HG02678 (cell line): ENCODE measurements around the gene LBR.

Source experiments
- ATAC-seq: cut with Tn5 transposase; IDR thresholded peaks from one replicate; pipeline ENCODE4 v1.9.1; 2021; ENCODE audit warnings: mild to moderate bottlenecking, moderate library complexity; ENCODE audit not compliant: unreplicated experiment

Gene LBR

DNA sequence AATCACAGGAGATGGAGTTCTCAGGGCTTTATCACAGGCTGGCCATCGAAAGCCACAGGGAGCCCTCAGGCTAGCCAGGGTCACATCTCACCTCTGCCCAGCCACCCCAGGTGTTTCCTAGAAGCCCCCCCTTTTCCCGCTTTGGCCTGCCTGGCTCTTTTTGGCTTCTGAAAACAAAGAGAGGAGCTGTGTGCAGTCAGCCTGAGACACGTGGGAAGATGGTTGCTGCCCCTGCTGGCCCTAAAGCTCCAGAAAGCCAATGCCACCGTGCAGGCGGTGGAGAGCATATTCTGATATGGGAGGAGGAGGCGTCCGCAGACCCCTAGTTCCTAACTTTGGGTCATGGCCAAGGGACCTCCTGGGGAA is 18.7 kb upstream of the LBR start:
- no peak for ATAC-seq

DNA sequence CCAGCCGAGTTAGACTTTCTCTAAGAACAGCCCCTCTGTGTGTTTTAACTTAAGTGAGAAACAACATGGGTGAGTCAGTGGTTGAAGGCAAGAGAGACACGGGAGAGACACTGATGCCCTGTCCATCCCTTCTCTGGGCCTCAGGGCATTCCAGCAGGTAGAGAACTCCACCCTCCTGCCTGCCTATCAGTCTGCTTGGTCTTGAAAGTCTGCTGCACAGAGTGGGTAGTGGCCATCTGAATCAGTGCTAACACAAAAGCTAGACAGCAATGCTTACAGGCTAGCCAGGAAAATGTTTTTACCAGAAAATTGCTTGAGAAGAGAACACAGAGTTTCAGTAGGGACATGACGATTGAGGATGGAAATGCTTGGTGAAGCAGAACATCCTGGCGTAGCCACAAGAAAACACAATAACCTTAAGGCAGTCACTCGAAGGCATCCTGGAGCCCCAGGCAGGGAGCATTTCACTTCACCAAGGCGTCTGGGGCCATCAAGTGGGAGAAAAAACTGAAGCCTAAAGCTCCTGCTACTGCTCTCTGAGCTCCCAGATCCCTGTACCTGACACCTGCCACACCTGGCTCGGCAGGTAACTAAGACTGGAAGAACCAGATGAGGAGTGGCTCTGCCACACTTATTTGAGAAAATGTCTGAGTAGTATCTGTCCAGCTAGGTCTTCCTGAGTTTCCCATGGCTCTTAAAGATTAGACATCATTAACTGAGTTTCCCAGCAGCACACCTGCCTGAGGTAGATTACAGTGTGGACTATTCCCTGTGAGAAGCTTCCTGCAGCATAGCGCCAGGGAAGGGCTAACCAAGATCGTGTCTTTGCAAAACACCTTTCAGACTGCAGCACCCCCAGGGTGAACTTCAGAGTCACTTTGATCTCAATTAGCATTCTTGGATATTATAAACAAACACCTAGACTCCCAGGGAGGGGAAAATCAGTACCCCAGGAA is 18.1 kb upstream of the LBR start:
- no peak for ATAC-seq

DNA sequence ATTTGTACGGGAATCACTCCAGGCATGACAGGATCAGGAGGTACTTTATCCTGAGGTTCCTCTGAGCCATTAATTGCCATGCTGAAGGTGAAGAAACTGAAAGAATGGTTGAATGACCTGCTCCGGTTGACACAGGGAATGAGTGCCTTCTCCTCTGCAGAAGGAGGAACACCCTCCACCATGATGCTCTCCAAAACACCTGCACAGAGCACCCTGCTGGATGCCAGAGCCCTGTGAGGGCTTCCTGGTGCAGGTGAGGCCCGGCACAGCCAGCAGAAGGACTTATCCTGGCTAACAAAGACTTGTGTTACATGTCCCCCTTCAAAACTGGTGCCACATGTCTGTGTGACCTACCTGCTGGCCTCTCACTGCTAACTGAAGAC is 14.3 kb upstream of the LBR start:
- ATAC-seq, result peak; percentile 12

DNA sequence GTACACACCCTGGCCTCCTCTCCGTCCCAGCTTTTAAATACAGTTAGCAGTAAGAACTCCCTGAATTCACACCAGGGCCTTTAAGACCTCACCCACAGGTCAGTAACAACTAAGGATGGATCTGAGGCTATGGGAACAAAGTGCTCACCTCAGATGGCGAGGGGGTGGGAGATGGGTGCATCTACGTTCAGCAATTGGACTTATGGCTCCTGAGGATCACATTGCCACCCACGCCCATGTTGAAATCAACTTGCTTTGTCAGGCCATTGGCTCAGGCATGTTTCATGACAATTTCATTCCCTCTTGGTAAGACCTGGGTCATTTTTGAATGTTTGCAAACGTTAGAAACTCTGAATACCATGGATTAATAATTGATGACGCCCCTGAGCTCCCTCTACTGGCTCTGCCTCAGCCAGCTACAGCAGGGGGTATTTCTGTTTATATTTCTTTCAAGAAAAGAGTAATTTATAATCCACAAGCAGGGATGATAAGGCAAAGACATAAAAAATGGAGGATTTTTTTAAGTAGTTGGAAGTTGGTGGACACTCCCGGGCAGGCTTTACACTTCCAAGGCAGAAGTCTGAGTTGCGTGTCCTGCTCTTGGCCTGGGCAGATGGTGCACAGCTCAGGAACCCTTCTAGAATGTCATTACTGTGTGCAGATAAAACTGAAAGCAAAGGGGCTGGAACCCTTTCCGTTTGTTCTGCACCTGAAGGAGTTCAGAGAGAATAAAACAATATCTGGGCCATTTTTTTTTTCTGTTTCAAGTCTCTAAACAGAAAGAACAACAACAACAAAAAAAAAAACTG is 13.7 kb upstream of the LBR start:
- ATAC-seq, result peak; percentile 58

DNA sequence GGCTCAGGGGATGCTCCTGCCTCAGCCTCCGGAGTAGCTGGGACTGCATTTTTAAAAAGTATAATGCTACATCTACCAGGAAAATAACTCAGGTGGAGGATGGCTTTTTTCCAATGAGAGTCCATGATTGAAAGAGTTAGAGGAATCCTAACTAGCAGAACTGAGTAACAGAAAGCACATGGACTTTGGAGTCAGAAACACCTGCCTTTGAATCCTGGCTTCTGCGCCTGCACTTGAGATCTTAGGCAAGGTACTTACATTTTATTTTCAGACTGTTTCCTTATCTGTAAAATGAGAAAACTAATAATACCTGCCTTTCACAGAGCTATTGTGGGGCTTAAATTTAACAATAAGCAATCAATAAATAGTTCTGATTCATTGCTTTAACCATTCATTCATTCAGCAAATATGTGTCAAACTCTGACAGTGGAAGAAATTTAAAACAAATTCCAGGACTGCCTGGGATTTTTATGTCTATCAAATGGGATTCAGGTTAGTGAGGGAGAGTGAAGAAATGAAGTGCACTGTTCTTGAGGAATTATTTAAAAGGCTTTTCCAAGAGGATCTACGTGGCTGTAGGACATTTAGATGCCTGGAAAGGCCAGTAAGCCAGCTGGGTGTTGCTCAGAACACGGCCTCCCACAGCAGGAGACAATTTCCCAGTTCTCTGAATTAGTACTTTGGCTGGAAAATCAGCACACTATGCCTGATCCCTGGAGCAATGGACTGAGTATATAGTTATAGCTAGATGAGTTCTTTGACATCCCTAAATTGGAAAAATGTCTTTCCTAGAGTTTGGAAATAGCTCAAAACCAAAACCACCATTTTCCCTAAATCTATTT is 12.8 kb upstream of the LBR start:
- ATAC-seq, result no peak

DNA sequence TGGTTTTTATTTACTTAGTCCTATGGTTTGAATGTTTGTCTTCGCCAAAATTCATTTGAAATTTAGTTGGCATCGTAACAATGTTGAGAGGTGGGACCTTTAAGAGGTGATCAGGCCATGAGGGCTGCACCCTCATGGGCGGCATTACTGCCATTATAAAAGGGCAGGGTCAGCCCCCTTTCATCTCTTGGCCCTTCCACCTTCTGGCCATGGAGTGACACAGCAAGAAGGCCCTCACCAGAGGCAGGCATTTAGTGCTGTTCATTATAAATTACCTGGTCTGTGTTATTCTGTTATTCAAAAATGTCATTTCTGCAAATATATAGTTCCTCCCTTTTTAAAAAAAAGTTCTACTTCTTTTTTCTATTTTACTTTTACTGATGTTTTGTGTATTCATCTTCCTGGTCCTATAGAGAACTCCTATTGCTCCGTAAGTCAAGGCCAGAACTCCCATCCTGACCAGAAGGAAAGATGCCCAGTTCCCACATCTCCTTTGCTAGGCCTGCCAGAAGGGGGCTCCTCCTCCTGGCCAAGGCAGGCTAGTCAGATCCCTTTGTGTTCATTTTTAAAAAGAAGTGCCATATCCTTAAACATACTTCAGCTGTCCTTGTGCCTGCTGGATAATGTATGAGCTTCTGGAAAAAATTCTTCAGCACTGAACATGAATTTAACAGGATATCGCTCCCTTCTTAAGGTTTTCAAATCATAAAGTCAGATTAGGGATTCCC is 10.0 kb upstream of the LBR start:
- ATAC-seq, result no peak

DNA sequence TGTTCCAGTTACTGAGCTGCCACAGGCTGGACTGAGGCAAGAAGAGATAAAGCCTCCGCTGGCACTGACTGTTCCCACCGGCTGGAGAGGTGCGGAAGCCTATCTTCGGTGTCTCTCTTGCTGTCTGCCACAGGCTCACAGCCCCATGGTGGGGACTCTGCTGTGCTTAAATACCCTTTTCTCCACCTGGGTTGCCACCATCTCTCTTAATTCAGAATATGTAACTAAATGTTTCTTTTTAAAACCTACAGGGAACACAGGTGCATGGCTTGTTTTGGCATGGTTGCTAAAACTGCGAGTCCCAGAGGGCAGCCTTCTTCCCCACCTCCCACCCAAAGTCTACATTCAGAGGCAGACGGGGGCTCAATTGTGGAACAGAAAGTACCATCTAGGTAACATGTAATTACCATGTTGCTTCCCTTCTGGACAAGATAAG is 8.1 kb upstream of the LBR start:
- ATAC-seq, result peak; percentile 72

DNA sequence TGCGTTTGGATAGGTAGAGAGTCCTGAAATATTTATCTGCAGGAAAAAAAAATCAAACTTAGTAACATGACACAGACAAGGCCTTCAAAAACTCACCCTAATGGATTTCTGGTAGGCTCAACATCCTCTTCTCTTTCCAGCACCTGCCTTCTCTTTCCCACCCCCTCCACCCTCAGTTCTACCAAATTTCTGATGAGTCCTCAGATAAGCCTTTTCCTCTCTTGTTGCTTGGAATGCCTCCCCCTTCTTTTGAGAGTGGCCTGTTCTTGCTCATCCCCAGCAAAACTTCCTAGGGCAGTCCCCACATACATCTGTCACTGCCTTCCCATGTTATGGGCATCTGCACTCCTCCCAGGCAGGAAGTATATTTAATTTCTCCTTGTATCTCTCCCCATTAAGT is 7.6 kb upstream of the LBR start:
- ATAC-seq, result no peak

DNA sequence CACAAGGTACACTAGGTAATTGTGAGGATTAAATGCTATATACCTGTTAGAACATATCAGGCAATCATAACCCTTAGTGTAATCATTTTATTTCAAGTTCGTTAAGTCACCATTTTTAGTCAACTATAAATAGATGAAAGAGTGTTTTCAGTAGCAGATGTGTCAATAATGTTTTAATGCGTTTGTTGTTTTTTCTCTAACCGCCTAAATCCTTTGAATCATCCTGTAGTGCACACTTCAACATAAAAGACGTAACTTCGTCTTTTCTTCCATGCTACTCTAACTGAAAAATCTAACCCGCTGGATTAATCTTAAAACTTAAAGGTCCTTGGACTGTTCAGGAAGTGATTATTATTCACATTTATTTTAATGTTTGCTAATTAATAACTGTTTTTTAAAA is 7.2 kb upstream of the LBR start:
- ATAC-seq, result no peak

DNA sequence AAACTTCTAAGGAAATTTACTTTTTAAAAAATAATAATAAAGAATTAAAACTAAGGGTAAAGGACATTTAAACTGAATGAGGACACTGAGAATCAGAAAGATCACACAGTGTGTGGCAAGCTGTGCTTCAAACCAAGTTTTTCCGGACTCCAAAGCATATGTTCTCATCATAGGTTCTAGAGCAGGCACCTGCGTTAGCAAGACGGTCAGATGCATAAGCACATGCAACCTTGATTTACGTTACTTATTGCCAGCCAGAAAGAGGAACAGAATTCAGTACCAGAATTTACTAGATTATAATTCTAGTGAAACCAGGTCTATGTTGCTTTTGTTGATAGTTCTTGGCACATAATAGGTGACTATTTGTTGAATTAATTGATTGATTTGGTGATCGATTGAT is 6.2 kb upstream of the LBR start:
- no peak for ATAC-seq

DNA sequence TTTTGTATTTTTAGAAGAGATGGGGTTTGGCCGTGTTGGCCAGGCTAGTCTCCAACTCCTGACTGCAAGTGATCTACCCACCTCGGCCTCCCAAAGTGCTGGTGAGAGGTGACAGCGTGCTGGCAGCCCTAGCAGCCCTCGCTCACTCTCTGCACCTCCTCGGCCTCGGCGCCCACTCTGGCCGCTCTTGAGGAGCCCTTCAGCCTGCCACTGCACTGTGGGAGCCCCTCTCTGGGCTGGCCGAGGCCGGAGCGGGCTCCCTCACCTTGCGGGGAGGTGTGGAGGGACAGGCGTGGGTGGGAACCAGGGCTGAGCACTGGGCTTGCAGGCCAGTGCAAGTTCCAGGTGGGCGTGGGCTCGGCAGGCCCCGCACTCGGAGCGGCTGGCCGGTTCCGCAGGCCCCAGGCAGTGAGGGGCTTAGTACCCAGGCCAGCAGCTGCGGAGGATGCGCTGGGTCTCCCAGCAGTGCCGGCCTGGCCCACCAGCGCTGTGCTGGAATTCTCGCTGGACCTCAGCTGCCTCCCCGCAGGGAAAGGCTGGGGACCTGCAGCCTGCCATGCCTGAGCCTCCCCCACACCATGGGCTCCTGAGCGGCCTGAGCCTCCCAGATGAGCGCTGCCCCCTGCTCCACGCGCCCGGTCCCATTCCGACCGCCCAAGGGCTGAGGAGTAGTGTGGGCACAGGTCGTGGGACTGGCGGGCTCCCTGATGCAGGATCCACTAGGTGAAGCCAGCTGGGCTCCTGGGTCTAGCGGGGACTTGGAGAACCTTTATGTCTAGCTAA is 3.4 kb upstream of the LBR start:
- no peak for ATAC-seq

DNA sequence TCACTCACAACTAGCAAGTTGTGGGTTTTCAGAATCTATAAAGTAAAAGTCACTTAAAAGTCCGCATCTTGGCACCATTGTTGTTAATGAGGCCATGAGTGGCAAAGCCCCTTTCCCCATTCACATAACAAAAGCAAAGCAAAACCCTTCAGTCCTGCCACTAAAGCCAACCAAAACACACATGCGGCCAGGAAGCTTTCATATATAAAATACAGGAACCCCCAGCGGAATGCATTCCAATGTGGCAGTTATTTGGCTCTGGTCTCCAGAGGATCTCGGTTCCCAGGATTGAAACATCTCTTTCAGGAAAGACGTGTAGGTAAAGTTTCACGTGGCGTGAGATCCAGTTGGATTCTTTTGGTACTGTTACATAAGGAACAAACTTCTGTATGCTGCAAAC is 2.5 kb upstream of the LBR start:
- no peak for ATAC-seq

DNA sequence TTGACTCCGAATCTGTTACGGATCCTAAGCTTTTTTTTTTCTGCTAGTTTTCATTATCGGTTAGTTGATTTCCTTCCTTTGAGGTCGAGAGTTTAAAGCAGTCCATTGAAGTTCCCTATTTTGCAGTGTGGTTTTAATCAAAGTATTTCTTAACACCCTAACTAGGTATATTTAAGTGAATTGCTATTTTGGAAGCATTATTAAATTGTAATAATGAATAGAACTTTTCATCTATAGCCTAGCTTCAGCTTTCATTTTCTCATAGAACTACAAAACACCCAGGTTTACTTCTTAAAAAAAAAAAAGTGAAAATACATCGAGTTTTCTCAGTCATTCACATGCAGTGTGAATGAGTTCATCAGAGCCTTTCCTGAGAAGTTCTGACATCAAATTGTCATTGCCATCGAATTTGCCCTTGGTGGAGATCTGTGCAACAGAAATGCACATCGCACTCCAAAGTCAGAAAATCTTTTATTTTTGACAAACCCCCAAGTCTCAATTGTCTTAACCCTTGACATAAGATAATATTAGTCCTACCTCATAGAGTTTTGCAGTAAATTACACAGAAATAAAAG is 1.1 kb upstream of the LBR start:
- ATAC-seq, result no peak

DNA sequence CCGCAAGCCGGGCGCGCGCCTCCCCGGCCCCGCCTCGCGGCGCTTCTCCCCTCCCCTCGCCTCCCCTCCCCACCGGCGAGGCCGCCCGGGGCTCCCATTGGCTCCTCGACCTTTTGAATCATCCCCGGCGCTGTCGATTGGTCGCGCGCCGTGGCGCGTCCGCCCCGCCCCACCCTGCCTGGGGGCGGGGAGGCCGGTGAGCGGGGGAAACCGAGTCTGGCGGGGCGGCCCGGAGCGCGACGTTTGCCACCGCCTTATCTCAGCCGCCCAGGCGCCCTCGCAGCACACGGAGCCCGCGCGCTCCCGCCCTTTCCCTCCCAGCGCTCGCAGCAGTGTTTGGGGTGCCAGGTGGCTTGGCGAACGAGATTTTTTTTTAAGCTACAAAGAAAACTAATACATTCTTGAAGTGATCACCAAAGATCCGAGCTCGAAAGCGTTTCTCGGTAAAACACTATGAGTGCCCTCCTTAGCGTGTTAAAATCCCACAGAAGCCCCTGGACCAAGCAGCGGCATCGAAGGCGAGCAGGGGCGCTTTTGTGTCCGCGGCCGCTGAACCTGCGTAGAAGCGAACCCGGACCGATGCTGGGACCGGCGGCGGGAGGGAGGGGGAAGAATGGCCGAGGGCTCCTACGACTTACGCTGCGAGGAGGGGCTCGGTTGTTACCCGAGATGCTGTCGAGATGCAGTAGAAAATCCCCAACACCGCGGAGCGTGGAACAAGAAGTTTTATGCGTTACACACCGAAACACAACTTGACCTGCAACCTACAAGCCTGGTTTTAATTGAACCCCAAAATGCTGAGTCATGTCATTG is 436 bp upstream of the LBR start:
- ATAC-seq, result peak; percentile 89

DNA sequence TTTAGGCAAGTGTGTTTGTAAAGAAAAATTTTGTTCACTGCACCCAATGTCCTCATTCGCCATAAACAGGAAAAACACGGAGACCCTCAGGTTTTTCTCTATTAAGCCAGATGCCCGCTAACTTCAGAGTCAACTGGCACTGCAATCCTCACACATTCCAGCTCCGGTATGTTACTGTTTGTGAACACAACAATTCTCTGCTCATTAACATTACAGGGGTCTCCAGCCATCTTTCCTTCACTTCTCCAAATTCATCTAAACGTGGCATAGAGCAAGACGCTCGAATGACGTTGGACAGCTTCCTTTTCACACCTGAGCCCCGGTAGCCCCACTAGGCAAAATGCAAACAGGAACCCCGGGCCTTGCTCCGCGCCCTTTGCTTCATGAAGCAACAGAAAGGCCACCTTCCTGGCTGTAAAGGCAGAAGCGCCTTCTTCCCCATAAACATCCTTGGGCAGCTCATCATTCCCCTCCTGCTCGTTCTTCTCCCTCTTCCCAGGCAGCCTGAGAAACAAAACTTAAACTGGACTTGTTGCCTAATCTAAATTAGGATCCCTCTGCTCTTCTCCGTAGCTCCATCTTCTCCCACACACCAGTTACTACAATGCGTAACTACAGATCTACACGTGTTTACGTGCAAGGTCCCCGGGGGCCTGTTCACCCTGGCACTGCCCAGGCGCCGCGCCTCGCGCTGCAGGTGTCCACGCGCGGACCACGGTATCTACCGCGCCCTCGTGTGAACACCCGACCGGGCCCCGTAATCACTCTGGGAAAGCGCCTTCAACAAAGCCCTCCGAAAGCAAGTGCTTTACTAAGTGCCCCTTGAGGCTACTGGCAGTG is 1.2 kb downstream of the LBR start:
- ATAC-seq, result peak; percentile 18

DNA sequence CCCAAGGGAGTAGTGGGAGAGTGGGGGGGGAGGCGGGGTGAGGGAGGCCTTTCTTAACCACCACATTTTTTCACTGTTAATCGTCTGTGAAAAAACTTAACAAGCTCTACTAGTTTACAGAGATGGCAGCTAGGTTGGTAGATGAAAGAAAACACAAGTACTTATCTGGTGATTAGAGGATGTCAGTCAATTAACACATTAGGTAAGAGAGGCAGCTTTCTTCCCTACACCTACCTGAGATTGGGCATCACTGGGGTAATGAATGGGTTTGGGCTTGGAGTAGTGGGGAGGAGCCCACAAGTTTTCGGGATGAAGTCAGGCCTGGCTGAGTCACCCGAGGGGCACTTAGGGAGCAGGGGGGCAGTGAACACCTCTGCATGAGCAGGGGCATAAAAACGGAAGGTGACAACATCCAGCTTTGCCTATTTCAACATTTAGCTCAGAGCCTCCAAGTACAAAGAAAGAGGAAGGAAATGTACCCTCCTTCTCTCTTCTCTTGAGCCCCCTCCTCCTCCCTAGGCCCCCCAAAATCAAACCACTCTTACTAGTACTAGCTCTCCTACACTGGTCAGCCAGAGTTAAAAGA is 2.5 kb downstream of the LBR start:
- ATAC-seq, result no peak

DNA sequence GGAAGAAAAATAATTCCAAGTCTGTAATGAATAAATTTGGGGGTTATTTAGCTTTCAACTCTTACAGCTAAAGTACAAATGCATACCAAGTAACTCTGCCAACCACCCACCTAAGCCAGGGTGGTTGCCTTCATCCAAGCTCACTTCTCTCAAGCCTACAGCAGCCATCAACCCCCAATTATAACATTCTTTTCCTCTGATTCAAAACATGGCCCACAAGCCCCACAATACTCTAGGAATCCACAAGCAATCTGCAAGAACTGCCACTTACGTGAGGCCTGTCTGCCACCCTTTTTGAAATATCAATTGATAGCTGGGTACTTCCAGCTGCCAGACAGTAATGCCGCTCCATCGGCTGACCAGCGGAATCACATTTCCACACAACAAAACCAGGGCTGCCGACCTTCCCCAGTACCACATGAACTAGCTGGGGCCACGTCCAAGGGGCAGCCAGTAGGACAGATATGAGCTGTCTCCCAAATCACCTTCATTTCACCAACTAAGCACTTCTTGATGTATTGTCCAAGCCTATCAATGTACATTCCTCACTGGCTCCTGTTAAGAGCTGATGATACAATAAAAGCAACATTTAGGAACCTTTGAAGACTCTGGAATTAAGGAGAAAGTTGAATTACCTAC is 3.2 kb downstream of the LBR start:
- ATAC-seq, result no peak
